GM18858 (cell line): ENCODE measurements around the gene TNFRSF19.
A peak's percentile ranks its signal among the peaks of the same experiment; 100 is the strongest.
"Not testable (repeated sequence)": the region's sequence is repeated elsewhere in the genome, so short reads cannot be mapped to it uniquely, and the experiment has no call there.

Experiments used
- ATAC-seq: cut with Tn5 transposase; IDR thresholded peaks from one replicate; pipeline ENCODE4 v1.9.1; 2021; ENCODE audit not compliant: unreplicated experiment

TNFRSF19 gene

GRCh38 chr13:23567906-23568460 is 2.2 kb upstream of the TNFRSF19 start:
- ATAC-seq: no peak

GRCh38 chr13:23570921-23571315 is 706 bp downstream of the TNFRSF19 start:
- ATAC-seq: no peak

GRCh38 chr13:23571431-23571830 is 1.2 kb downstream of the TNFRSF19 start:
- ATAC-seq: no peak

- no peak for ATAC-seq
Measured at GRCh38 chr13:23572836-23573235, 2.6 kb downstream of the TNFRSF19 start.

GRCh38 chr13:23574421-23575145 is 4.4 kb downstream of the TNFRSF19 start:
- ATAC-seq: no peak

GRCh38 chr13:23575632-23576031 is 5.4 kb downstream of the TNFRSF19 start:
- no peak for ATAC-seq

- peak; percentile 38 for ATAC-seq
Measured at GRCh38 chr13:23578411-23579071, 8.3 kb downstream of the TNFRSF19 start.

GRCh38 chr13:23579072-23579895 is 9.1 kb downstream of the TNFRSF19 start:
- ATAC-seq: peak; percentile 80

GRCh38 chr13:23579896-23580683 is 9.9 kb downstream of the TNFRSF19 start:
- ATAC-seq: no peak

GRCh38 chr13:23580684-23581060 is 10.5 kb downstream of the TNFRSF19 start:
- ATAC-seq: no peak

- ATAC-seq: no peak
Measured at GRCh38 chr13:23583491-23583890, 13.3 kb downstream of the TNFRSF19 start.

GRCh38 chr13:23584275-23584674 is 14.1 kb downstream of the TNFRSF19 start:
- ATAC-seq: no peak

- ATAC-seq: no peak
Measured at GRCh38 chr13:23586336-23586735, 16.1 kb downstream of the TNFRSF19 start.

- no peak for ATAC-seq
Measured at GRCh38 chr13:23588666-23589065, 18.5 kb downstream of the TNFRSF19 start.

- no peak for ATAC-seq
Measured at GRCh38 chr13:23592596-23592995, 22.4 kb downstream of the TNFRSF19 start.

GRCh38 chr13:23593148-23593547 is 22.9 kb downstream of the TNFRSF19 start:
- no peak for ATAC-seq

GRCh38 chr13:23594290-23594689 is 24.1 kb downstream of the TNFRSF19 start:
- ATAC-seq: not testable (repeated sequence)

- ATAC-seq: no peak
Measured at GRCh38 chr13:23598369-23598768, 28.2 kb downstream of the TNFRSF19 start.

- ATAC-seq: no peak
Measured at GRCh38 chr13:23599083-23599925, 29.1 kb downstream of the TNFRSF19 start.

GRCh38 chr13:23600100-23600499 is 29.9 kb downstream of the TNFRSF19 start:
- no peak for ATAC-seq
